ENCODE results near the gene STARD13. TPM values are rescaled to one million over a fixed set of nuclear protein-coding genes. Genes with fewer than 3 reads are reported as not detected.

The STARD13 gene
- total RNA-seq, 1 experiment from 2014 or later = 2.1 TPM

DNA sequence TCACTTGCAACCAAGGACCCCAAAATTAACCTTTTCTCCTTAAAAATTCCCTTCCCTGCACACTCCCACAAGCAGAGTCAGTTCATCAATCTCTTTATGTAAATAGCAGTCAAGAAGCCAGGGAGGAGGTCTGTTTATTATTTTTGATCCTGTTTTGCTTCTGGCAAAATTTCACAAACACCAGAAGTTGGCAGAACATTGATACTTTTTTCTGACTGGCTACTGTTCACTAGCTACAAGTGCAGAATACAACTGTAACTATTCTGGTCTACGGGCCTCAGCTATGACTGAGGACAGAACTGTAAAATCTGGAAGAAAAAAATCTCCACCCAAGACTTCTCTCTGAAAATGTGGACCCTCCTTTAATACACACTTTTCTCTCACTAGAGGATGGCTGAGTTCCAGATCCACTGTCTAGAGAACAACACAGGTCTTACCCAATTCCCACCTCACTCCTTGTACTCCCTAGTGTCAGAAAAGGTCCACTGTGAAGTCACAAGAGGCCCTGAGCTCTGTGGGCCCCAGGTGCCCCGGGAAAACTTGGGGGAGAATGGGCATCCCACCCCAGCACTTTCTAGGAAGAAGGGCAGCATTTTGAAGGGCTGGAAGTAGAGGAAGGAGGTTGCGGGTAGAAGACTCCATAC is 14.5 kb downstream of the STARD13 start:
- WGBS (ENCODE audit: extremely low coverage, insufficient read length, low lambda C conversion rate) = no CpG with 5 or more reads among the region's 3 CpGs
- Mint-ChIP-seq H3K4me3 (no peak overlapping the region), H3K4me1 (0 out of 4 replicates have a peak, but pooled peaks cover 0 to 2% of the 10 kb centered on the region in 2 experiments), H3K36me3 (ENCODE audit: insufficient read depth in 1 of 3, low read depth in 3 of 3) (no peaks in the 10 kb centered on the region), H3K27me3 (ENCODE audit: low read depth) (no peaks in the 10 kb centered on the region), H3K9me3 (no peaks in the 10 kb centered on the region), H3K27ac (no peak overlapping the region)
- Histone ChIP-seq H4K91ac (ENCODE audit: insufficient read length, low read depth, low read length) (no peak overlapping the region), H3K4ac (ENCODE audit: low read depth, low read length) (no peak overlapping the region; the same call in 1 of the 2 replicates), H3K27ac (ENCODE audit: insufficient read length, low read depth, low read length) (no peak overlapping the region), H4K5ac (ENCODE audit: insufficient read length, low read depth, low read length) (no peak overlapping the region), H2AK5ac (ENCODE audit: insufficient read length, low read length) (no peak overlapping the region), H3K18ac (ENCODE audit: insufficient read length, low read depth, low read length) (no peak overlapping the region), H2BK120ac (ENCODE audit: low read depth, low read length, poor library complexity, severe bottlenecking) (no peak overlapping the region), H2BK15ac (ENCODE audit: low read depth, low read length) (no peak overlapping the region), H4K8ac (replicated peaks; ENCODE audit: insufficient read length, low read depth, low read length) (no peak overlapping the region), H3K23ac (ENCODE audit: insufficient read length, low read depth, low read length) (no peak overlapping the region), H3K56ac (ENCODE audit: insufficient read length, low read depth, low read length) (no peak overlapping the region), H2BK12ac (ENCODE audit: insufficient read length, low read depth, low read length) (no peak overlapping the region), H2AFZ (ENCODE audit: low read length) (no peak overlapping the region), H3K9me3 (ENCODE audit: control insufficient read depth, low read depth, low read length) (no peaks in the 10 kb centered on the region), H2BK20ac (ENCODE audit: low read depth, low read length, poor library complexity, severe bottlenecking) (no peak overlapping the region), H3K79me2 (ENCODE audit: insufficient read depth, low read length) (no peaks in the 10 kb centered on the region), H3K4me2 (ENCODE audit: insufficient read depth, insufficient read length, low read length) (no peak overlapping the region), H3K4me1 (ENCODE audit: insufficient read depth, low read length) (no peaks in the 10 kb centered on the region; the same call in 1 of the 2 replicates), H2BK5ac (ENCODE audit: insufficient read length, low read length) (no peak overlapping the region), H3K14ac (ENCODE audit: insufficient read depth, low read length) (no peak overlapping the region), H3K23me2 (ENCODE audit: insufficient read length, low read depth, low read length, poor library complexity, severe bottlenecking) (no peaks in the 10 kb centered on the region), H3K9ac (ENCODE audit: extremely low read depth, insufficient read length, low read length) (no peak overlapping the region), H4K20me1 (ENCODE audit: control insufficient read depth, insufficient read depth, insufficient read length) (no peaks in the 10 kb centered on the region), H3K27me3 (ENCODE audit: insufficient read depth, low read length) (no peaks in the 10 kb centered on the region; the same call in 1 of the 2 replicates), H3K79me1 (ENCODE audit: insufficient read depth, low read depth, low read length, poor library complexity, severe bottlenecking) (no peaks in the 10 kb centered on the region), H3T11ph (ENCODE audit: low read length) (no peak overlapping the region)
- TF ChIP-seq, protein P1, sequence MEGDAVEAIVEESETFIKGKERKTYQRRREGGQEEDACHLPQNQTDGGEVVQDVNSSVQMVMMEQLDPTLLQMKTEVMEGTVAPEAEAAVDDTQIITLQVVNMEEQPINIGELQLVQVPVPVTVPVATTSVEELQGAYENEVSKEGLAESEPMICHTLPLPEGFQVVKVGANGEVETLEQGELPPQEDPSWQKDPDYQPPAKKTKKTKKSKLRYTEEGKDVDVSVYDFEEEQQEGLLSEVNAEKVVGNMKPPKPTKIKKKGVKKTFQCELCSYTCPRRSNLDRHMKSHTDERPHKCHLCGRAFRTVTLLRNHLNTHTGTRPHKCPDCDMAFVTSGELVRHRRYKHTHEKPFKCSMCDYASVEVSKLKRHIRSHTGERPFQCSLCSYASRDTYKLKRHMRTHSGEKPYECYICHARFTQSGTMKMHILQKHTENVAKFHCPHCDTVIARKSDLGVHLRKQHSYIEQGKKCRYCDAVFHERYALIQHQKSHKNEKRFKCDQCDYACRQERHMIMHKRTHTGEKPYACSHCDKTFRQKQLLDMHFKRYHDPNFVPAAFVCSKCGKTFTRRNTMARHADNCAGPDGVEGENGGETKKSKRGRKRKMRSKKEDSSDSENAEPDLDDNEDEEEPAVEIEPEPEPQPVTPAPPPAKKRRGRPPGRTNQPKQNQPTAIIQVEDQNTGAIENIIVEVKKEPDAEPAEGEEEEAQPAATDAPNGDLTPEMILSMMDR (conservative IDR thresholded peaks at IDR 0.05) = no peak
- no peak for DNase-seq

All from H9 (cell line).